Chondrocyte (in vitro differentiated cells): Measurements from ENCODE around the gene HS6ST3. TPM values are rescaled to one million over a fixed set of nuclear protein-coding genes. Genes with fewer than 3 reads are reported as not detected.

Source experiments
- DNase-seq: peaks from one replicate; pipeline ENCODE4 v3.0.0; 2021; ENCODE audit warnings: mixed read lengths, low spot score
- H3K27ac Mint-ChIP-seq: one replicate; pipeline ENCODE4 v1.8.0; 2021; ENCODE audit warnings: mild to moderate bottlenecking, moderate library complexity, mixed read lengths; ENCODE audit not compliant: unreplicated experiment
- H3K27me3 Mint-ChIP-seq: 2 replicates; pipeline ENCODE4 v1.8.0; 2021; ENCODE audit warnings: low read depth, mixed read lengths
- H3K36me3 Mint-ChIP-seq: 2 replicates; pipeline ENCODE4 v1.8.0; 2021; ENCODE audit warnings: low read depth, mixed read lengths
- H3K4me1 Mint-ChIP-seq: 2 replicates; pipeline ENCODE4 v1.8.0; 2021; ENCODE audit warnings: low read depth, mild to moderate bottlenecking, mixed read lengths
- H3K4me3 Mint-ChIP-seq: one replicate; pipeline ENCODE4 v1.8.0; 2021; ENCODE audit warnings: mild to moderate bottlenecking, moderate library complexity, mixed read lengths; ENCODE audit not compliant: unreplicated experiment
- H3K9me3 Mint-ChIP-seq: 2 replicates; pipeline ENCODE4 v1.8.0; 2021; ENCODE audit warnings: low read depth, mixed read lengths
- CTCF ChIP-seq: fragments of 200-600 bp; sonication (generic); IDR thresholded peaks from 2 replicates; pipeline ENCODE4 v1.5.0; 2021; ENCODE audit warnings: antibody characterized with exemption, mild to moderate bottlenecking, moderate library complexity
- total RNA-seq: library from RNA; stranded (reverse); gene quantifications from 3 replicates; pipeline ENCODE4 v1.2.1, GENCODE V29; 2021

The HS6ST3 gene
- total RNA-seq, 1 donor from 2014 or later: not detected

GRCh38 chr13:96415831-96416385 is 326.0 kb downstream of the HS6ST3 start:
- TF ChIP-seq CTCF: no peak
- Mint-ChIP-seq H3K9me3 (peaks cover 3% of the 10 kb centered on the region), H3K4me3 (no peak overlapping the region), H3K27ac (no peak overlapping the region), H3K4me1 (no peaks in the 10 kb centered on the region), H3K27me3 (no peaks in the 10 kb centered on the region), H3K36me3 (no peaks in the 10 kb centered on the region)
- no peak for DNase-seq

- no peaks in the 10 kb centered on the region for H3K9me3 Mint-ChIP-seq
- H3K36me3 Mint-ChIP-seq: no peaks in the 10 kb centered on the region
- H3K27ac Mint-ChIP-seq: no peak overlapping the region
- TF ChIP-seq CTCF: no peak
- no peaks in the 10 kb centered on the region for H3K4me1 Mint-ChIP-seq
- no peak overlapping the region for H3K4me3 Mint-ChIP-seq
- H3K27me3 Mint-ChIP-seq: peaks cover 3% of the 10 kb centered on the region
- no peak for DNase-seq
These were observed 328.2 kb downstream of the HS6ST3 start for GRCh38 chr13:96417939-96418685.

- no peak overlapping the region for H3K27ac Mint-ChIP-seq
- TF ChIP-seq CTCF: no peak
- H3K9me3 Mint-ChIP-seq: no peaks in the 10 kb centered on the region
- no peak for DNase-seq
- peaks cover 3% of the 10 kb centered on the region for H3K27me3 Mint-ChIP-seq
- H3K4me1 Mint-ChIP-seq: no peaks in the 10 kb centered on the region
- H3K36me3 Mint-ChIP-seq: no peaks in the 10 kb centered on the region
- H3K4me3 Mint-ChIP-seq: no peak overlapping the region
These were observed 331.4 kb downstream of the HS6ST3 start for GRCh38 chr13:96421314-96421713.

GRCh38 chr13:96422002-96422401 is 332.1 kb downstream of the HS6ST3 start:
- Mint-ChIP-seq H3K36me3 (no peaks in the 10 kb centered on the region), H3K4me1 (no peaks in the 10 kb centered on the region), H3K27me3 (peaks cover 3% of the 10 kb centered on the region), H3K4me3 (no peak overlapping the region), H3K9me3 (no peaks in the 10 kb centered on the region), H3K27ac (no peak overlapping the region)
- TF ChIP-seq CTCF: no peak
- no peak for DNase-seq

- Mint-ChIP-seq H3K4me1 (no peaks in the 10 kb centered on the region), H3K9me3 (no peaks in the 10 kb centered on the region), H3K4me3 (no peak overlapping the region), H3K27me3 (peaks cover 5% of the 10 kb centered on the region), H3K27ac (no peak overlapping the region), H3K36me3 (no peaks in the 10 kb centered on the region)
- no peak for TF ChIP-seq CTCF
- no peak for DNase-seq
These were observed 336.3 kb downstream of the HS6ST3 start for GRCh38 chr13:96426167-96426566.
